DLD1 (cell line): ENCODE results near the gene TRERF1.

Experiments
- in situ Hi-C: cut with HindIII; loops from 2 replicates; pipeline ENCODE4 v1.10.0; 2017; ENCODE audit warnings: low sequenced_read_pairs

Gene TRERF1

DNA sequence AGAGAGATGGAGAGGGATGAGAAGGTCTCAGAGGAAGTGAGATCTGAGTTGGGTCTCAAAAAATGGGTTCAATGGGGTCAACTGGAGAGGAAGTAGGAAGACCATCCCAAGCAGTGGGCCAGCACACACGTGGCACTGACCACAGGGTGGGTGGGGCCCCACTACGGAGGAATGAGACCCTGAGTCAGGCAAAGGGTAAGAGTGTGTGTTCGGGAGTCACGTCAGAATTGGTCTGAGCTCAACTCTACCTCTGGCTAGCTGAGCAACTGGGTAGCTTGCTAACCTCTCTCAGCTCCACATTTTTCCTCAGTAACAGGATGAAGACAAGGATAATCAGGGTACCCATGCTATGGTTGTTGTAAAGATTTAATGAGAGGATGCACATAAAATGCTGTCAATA is 79.0 kb downstream of the TRERF1 start:
- in situ Hi-C loops: no loop called here

DNA sequence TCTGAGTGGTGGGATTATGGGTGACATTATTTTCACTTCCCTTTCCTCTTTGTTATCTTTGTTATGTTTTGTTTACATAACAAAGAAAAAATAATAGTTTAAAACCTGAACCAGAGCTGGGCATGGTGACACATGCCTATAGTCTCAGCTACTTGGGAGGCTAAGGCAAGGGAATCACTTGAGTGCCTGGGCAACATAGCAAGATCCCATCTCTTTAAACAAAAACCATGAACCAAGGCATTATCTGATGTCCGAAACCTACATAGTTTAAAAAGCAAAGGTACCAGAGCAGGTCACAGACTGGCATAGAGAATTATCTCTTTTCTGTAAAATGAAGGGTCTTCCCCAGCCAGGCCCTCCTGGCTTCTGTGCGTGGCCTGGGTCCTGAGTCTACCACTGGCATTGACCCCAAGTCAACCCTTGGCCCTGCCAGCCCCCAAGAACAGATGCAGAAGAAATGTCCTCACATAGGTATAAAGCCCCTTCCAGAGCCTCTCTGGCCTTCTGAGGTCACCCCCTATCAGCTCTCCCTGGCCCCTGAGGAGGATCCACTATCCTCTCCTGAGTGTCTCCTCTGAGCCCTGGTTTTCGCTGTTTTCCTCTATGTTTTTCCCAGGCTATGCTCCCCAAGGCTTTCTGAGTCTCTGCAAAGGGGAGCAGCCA is 81.3 kb downstream of the TRERF1 start:
- in situ Hi-C loops: no loop called here

DNA sequence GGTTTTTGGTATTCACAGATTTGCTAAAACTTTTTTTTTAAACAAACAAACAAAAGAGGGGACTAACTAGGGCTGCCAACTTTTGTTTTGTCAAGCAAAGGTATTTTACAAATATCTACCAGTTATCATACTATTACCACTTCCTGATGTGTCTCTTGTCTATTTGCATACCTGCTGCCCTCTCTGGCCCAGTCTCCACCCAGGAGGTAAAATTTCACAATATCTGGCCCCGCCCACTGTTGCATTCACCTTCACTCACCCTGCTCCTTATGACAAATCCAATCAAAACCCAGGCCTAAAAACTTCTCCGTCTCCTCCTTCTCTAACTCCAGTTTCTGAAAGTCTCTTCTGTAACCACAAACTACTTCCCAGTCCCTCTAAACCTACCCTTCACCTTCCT is 82.2 kb downstream of the TRERF1 start:
- in situ Hi-C loops: no loop called here

DNA sequence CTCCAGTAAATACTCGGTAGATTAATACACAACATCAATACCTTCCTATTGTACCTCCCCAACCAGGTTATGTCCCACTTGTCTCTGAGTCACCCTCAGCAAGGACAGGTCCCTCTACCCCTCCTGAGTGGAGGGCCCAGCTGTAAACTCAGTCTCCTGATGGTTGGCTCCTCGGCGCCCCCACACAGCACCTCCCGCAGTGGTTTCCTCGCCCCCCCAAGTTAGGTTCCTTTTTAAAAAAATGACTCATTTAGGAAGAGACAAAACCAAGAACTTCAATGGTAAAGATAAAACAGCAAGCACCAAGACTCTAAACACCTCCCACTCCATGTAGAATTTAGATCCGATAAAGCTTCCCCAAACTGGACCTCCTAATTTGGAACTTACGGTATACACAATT is 83.5 kb downstream of the TRERF1 start:
- in situ Hi-C loops: no loop called here

DNA sequence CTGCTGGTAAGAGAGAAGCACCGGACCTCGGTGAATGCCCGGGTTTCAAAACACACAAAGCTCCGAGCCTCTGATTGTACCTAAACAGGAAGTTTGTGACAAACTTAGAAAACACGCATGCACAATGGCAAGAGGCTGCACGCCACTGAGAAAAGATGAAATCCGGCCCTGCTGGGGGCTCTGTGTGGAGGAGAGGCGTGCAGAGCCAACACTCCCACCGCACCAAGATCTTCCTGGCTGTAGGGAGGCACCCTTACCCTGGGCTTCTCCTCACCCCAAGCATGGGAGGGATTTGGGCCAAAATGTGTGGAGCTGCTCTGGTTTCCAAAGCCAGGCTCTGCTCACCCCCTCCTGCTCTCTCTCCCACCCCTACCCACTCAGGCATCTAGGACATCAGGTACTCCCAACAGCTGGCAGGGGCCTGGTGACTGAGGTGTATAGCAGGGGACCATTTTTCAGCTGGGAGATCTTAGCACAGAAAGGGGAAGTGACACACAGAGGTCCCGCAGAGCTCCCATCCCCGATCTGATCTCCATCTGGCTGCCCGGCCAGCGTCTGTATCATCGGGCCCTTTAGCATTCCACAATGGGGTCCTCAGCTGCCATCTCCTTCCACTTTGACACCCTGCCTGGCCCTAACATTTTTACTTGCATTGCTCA is 84.2 kb downstream of the TRERF1 start:
- in situ Hi-C loops: no loop called here

DNA sequence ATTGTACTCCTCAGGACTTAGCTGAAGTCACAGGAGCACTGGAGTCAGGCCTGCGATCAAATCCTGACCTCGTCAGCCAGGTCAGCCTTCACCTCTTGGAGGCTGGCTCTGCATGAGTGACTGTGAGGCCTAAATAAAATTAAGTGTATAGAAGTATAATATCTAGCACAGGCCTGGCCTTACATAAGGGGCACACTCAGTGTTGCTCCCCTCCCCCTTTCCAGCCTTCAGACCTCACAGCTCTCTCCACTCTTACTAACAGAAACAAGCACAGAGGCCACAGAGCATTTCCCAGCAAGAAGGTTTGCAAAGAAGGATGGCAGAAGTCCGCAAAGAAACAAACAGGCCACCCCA is 84.8 kb downstream of the TRERF1 start:
- in situ Hi-C loops: no loop called here

DNA sequence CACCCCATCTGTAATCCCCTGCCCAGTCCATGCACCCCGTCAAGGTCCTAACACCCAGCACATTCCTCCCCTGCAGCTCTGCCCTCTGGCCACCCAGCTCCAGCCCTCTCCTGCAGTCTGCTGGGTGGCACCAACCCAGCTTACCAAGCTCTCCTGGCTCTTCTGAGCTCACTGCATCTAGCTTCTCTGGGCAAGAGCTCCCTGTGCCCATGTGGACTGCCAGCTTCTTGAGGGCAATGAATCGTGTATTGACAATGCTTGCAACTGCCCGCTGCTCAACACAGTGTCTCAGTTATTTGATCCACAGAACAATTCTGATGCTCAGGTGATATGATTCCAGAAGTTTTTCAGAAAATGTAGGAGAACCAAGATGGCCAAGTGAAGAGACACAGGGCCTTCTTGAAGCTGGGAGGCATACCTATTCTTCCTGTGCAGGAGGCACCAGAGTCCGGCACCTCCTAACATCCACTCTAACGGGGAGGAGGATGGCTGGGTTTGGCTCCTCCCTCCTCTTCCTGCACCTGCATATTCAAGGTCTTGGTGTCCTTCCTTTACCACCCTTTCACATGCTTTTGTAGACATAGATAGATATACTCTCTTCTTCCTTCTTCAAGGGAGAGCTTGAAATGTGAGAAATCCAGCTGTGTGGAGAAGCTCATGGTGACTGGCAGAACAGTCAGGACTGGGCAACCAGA is 85.6 kb downstream of the TRERF1 start:
- in situ Hi-C loops: no loop called here

DNA sequence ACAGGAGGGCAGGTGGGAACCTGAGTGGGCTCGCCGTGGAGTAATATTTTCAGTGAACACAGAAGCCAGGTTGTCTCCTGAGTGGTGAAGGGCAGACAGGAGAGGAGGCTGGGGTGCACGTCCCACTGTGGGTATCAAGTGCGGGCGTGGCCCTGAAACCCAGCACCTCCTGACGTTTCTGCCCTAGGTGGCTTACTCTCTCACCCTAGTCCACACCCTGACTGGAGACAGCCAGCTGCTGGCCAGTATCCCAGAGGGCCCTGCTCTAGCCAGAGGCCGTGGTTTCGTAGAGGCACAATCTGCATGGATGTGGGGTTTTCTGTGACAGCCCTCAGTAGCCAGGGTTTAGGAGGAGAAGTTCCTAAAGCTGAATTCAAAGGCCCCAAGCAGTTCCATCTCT is 86.7 kb downstream of the TRERF1 start:
- in situ Hi-C loops: no loop called here

DNA sequence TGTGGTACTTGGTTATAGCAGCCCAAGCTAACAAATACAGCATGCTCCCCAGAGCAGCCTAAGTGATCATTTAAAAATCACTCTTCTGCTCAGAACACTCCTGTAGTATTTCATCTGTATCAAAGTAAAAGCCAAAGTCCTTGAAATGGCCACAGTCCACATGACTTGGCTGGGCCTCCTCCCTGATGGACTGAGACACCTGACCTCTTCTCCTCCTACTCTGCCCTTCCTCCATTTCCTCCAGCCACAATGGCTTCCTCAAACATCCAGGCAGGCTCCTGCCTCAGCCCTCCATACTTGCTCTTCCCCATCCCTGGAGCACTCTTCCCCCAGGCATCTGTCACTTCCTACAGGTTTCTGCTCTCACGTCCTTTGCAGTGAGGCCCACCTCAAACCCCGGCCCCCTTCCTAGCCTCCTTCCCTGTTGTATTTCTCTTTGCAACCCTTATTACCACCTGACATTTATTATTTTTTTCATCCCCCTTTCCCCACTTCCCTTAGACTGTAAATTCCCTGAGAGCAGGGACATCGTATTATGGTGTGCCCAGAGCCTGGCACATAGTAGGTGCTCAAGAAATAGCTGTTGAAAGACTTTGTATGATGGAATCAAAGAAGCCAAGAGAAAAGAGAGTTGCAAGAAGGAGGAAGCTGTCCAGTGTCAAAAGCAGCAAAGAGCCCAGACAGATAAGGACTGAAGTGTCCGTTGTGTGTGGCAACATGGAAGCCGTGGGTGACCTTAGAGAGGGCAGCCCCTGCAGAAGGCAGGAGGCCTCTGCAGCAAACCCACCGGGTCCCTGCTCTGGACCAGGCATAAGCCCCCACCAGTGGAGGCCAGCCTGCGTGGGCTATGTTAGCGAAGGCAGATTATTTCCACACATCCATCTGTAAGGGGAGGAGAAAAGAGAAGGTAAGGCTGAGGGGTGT is 87.5 kb downstream of the TRERF1 start:
- in situ Hi-C loops: no loop called here

DNA sequence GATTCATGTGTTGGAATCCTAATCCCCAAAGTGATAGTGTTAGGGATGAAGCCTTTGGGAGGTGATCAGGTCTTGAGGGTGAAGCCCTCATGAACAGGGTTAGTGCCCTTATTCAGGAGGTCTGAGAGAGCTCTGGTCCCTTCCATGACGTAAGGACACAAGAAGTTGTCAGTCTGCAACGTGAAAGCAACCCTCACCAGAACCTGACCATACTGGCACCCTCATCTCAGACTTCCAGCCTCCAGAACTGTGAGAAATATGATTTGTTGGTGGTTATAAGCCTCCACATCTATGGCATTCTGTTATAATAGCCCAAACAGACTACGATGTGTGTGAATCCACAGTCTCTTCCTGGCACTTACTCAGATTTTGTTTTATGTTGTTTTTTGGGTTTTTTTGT is 90.7 kb downstream of the TRERF1 start:
- in situ Hi-C loops: no loop called here

DNA sequence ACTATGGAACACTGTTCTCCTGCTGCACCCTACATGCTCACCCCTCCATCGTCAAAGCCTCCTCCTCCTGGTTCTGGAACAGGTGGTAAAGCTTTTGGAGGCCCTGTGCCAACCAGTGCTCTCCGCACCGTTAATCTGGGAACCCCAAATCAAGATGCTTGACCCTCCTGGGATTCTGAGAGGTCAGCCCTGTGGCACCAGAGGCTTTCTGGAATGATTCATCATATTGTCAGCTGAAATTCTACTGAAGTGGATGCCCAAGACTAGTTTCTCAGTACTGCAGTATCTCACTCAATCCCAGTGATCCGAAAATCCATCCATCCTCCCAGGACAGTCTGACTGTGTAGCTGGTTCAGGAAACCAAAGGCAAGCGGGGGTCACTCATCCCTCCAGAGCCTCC is 92.7 kb downstream of the TRERF1 start:
- in situ Hi-C loops: no loop called here

DNA sequence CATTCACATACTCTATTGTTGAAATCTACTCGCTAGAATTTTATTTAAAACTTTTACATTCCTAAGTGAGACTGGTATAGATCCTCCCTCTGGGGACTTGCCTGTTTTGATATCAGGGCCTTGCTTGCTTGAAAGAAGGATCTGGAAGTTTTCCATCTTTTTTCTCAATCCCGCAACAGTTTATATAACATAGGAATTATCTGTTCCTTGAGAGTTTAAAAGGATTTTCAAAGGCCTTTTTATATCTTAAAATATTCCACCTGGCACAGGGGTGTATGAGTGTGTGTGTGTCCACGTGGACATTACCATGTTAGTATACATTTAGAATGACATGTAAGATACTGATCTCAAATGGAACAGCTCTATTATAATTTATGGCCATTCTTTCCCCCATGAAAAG is 96.3 kb downstream of the TRERF1 start:
- in situ Hi-C loops: no loop called here

DNA sequence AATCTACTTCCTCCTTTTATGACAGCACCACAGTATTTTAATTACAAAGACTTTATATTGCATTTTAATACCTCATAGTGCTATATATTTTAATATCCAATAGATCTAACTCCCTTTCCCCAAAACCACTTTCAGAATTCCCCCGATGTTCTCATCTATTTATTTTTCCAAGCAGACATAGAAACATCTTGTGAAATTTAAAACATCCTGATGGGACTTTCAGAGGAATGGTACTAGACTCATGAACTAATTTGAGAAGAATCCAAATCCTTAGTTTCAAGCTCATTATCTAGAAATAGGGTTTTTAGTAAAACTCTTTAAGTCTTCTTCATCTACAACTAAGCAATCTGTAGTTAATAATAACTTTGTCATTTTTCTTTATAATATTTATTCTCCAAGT is 97.0 kb downstream of the TRERF1 start:
- in situ Hi-C loops: no loop called here

DNA sequence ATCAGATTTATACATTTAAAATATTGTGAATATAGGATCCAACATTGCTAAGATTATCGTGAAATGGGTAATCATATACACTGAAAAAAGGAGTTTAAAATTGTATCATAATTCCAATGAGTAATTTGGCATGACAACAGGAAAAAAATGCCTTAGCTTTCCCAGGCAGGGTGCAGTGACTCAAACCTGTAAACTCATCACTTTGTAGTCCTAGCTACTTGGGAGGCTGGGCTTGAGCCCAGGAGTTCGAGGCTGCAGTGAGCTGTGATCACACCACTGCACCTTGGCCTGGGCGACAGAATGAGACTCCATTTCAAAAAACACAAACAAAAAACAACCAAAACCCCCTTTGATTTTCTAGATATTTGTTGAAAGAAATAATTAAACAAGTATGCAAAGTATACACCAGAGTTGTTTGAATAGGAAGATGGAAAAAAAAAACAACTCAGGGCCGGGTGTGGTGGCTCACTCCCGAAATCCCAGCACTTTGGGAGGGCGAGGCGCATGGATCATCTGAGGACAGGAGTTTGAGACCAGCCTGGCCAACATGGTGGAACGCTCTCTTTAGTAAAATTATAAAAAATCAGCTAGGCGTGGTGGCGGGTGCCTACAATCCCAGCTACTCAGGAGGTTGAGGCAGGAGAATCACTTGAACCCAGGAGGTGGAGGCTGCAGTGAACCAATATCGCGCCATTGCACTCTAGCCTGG is 98.7 kb downstream of the TRERF1 start:
- in situ Hi-C loops: no loop called here

DNA sequence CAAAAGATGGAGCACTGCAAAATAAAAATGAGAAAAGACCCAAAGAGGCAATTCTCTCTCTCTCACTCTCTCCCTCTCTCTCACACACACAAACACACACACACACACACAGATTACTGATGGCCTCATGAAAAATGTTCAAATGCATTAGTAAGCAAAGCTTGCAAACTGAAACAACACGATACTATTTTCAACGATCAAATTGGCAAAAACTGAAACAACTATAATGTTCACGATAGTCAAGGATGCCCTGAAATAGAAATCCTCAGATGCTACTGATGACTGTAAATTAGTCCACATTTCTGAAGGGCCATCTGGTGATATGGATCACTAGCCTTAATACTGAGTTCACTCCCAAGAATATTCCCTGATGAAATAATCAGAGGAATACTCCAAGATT is 100.8 kb downstream of the TRERF1 start:
- in situ Hi-C loops: no loop called here

DNA sequence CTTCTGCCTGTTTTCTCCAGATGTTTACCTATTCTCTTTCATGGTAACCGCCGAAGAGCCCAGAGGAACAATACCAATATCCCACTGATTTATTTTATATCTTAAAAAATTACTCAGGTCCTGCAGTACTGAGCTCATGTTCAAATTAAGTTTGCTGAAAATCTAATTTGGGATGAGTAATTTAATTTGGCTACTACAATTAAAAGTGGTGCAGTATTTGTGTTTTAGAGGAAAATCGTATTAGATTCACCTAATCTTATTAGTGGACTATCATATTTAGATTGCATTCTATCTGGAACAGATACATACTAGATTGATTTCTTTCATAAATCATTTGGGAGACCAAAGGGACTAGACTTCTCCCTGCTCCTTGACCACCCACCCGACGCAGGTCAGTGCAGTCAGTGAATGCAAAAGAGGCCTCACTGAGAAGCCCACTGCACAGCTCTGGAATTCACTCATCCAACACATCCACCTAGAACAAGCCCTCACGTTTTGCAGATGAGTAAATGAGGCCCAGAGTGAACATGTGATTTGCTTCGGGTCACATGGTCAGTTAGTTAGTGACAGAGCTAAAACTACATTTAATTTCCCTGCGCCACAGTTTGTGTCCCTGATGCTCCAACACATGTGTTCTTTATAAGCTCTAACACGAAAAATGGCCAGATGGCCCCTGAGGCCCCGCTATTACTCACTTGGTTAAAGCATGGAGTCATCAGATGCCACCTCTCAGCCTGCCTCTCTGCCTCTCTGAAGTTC is 101.8 kb downstream of the TRERF1 start:
- in situ Hi-C loops: no loop called here

DNA sequence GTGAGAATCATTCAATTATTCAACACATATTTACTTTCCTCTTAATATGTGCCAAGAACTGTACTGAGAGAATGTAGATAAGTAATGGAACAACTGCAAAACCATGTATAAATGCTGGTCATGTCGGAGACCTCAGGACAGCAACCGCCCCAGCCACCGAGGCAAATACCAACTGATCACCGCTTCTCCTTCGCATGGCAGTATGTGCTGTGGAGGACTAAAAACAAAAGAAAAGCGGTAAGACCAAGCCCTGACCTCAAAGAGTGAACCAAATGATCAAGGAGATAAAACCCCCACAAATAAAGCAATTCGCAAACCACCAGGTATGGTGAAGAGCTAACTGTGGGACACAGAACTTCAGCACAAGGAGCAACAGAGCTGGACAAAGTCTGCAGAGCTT is 104.3 kb downstream of the TRERF1 start:
- in situ Hi-C loops: no loop called here

DNA sequence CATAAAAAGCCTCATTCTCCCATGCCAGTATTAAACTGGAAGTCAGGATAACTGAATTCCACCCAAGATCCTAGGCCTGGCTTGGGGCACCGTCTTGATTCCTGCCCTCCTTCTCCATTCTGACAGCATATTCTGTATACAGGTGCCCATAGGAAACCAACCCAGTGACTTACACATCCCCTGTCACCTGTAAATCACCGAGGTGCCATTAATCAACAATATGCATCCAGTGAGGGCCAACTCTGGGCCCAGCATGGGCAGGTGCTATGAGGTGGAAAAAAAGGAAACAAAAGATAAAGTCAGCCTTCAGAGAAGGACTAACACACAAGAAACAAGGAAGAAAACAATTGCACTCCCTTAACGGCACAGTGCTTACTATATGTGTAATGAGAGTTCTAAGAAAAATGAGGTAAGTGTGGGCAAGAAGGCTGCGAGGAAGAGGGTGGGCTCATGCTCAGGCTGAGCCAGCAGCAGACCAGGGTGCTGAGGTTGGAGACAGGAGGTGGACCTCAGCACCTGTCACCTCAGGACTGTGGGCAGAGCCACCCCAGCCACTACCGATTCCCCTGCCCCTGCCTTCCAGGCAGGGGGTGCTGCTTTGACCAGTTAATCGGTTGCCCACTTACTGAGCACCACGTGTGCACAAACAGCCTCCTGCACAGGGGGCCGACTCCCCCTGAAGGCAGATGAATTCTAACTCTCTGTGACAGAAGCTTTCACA is 105.9 kb downstream of the TRERF1 start:
- in situ Hi-C loops: no loop called here

DNA sequence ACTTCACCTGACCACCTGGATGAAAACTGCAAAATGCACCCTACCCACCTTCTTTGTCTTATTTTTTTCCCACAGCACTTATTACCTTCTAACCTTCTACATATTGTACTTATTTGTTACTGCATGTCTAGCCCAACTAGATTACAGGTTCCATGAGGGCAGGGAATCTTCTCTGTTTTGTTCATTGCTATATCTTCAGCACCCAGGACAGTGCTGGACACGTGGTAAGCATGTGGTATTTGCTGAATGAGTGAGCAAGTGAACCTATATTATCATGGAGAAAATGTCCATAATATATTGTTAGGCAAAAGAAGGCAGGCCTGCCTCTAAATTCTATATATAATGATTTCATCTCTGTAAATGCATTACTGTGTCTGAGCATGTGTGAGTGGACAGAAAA is 107.0 kb downstream of the TRERF1 start:
- in situ Hi-C loops: no loop called here
